NCI-H2081 treated with DMSO at 0.1 percent for 48 hours (cell line): Measurements from ENCODE around the gene UAP1L1.
"Not testable (repeated sequence)": the region's sequence is repeated elsewhere in the genome, so short reads cannot be mapped to it uniquely, and the experiment has no call there.

Experiments
- DNase-seq: peaks from one replicate; lab custom pipeline; 2025; lab: John Stamatoyannopoulos, UW

The UAP1L1 gene

DNA sequence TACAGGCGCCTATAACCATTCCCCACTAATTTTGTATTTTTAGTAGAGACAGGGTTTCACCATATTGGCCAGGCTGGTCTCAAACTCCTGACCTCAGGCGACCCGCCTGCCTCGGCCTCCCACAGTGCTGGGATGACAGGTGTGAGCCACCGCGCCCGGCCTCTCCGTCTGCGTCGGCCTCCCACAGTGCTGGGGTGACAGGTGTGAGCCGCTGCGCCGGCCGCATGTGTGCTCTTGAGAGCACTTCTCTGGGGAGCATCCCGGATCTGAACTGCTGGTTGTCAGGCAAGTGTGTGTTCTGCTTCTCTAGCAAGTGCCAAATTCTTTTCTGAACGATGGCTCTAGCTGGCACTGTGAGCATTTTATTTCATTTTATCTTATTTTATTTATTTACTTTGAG lies 19.8 kb upstream of the UAP1L1 start:
- DNase-seq: no peak

DNA sequence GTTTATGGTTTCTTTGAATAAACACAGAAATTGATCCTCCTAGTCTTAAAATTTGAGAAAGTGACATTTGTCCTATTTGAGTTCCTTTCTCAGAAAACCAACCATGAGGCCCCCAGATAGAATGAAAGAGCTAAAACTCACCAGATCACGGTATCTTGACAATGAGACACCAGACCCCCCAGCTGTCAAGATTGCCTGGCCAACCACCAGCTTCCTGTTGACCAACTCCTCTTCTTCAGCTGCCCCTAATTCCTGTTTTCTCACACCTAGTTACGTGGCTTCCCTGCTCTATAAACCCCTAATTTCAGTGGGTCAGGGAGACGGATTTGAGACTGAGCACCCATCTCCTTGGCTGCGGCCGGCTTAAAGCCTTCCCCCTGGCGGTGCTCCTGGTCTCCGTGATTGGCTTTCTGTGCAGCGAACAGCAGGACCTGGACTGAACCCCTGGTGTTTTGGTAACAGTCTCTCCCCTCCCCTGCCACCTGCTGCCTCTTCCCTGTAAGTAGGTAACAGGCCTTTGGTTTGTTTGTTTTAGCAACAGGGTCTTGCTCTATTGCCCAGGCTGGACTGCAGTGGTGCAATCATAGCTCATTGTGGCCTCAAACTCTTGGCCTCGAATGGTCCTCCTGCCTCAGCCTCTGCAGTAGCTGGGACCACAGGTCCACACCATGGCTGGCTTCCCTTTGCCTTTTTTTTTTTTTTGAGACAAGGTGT lies 18.6 kb upstream of the UAP1L1 start:
- DNase-seq: no peak

DNA sequence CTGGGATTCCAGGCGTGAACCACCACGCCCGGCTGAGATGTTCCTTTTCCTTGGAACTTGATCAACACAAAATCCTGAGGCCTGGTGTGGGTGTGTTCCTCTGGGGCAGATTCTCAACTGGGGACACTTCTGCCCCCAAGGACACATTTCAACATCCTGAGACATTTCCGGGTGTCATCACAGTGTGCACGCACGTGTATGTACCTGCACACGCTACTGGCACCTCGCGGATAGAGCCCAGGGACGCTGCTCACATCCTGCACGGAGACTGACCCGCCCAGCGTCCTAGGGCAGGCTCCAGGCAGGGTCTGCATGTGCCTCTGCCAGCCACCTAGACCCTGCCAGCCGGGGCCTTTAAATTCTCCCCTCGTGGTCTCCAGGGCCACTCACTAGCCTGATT lies 14.9 kb upstream of the UAP1L1 start:
- no peak for DNase-seq

DNA sequence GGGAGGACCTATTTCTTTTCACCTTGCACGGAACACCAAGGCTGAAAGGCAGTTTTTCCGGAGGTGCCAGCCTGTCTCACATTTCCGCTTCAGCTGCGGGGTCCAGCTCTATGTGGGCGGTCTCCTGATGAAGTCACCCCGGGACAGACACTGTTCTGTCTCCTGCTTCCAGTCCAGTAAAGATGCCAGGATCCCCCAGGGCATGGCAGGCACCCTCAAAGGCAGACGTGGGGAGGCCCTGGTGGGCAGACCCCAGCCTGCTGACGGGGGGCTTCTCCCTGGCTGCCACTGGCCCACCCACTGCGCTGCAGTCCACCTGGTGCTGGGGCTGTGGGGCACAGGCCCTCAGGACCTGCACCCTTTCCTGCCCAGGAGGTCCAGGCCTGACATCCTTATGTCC lies 14.5 kb upstream of the UAP1L1 start:
- not testable (repeated sequence) for DNase-seq

DNA sequence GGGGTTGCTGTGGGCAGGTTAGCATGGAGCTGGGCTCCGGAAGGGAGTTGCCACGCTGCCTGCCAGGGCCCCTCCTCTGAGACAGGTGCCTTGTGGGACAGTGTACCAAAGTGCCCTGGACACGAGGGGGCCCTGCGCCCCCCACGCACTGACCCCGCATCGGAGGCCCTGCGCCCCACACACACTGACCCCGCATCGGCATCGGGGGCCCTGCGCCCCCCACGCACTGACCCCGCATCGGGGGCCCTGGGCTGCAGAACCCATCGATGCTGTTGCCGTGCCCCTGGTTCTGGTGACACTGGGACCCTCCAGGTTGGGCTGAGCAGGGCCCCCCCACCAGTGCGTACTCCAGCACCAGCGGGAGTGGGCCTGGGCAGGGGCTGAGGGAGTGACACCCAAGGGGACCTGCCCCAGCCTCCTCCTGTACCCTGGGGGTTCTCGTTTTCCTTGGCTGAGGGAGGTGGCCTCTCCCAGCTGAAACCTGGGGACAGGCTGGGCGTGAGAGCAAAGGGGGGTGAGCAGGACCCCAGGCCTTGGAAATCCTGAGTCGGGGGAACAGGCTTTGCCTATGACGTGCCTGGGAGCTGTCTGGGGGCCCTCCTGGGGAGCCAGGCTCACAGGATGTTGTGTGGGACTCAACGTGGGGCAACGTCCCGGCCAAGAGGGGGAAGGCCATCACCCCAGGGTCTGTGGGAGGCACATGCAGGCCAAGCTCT lies 13.8 kb upstream of the UAP1L1 start:
- DNase-seq: no peak

DNA sequence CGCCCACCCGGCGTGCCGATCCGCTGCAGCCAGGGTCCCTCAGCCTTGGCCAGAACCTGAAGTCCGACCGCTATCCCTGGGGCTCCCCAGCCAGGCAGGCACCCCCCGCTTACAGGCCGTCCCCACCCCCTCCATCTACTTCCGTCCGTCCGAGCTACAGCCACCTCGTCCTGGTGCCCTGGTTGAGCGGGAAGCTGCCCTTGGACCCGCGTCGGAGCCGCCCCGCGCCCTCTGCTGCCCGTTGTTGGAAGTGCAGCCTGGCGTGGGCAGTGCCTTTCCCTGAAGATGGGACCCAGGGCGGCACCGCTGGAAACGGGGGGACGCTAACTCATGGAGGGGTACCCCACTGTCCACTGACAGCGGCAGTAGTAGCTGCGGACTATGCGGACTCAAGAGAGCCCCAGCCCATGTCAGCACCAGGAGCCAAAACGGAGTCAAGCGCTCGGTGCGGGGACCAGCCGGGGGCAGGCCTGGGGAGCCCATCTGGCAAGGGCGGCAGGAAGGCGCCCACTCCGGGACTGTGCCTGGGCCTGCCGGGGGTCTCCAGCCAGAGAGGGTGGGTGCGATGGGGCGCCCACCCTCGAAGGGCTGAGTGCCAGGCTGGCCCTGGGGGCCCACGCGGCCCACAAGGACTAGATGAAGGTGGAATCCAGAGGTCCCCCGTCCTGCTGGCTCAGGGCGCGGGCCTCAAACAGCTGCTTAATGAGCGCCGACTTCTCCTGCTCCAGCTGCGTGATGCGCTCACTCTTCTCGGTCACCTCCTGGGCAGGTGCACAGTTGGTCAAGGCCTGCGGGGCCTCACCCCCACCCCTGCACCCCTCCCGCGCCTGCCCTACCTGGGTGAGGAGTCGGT lies 13.1 kb upstream of the UAP1L1 start:
- no peak for DNase-seq

DNA sequence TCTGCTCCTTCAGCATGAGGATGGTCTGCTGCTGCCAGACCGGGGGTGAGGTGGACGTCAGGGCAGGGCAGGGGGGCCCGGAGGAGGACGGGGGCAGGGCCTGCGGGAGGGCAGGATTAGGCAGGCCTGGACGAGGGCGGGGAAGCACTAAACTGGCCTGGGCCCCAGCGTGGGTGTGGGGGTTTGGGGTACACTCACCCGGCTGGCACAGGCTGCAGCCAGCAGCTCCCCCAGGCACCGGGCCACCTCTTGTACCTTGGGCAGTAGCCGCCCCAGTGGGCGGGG lies 12.5 kb upstream of the UAP1L1 start:
- DNase-seq: no peak

DNA sequence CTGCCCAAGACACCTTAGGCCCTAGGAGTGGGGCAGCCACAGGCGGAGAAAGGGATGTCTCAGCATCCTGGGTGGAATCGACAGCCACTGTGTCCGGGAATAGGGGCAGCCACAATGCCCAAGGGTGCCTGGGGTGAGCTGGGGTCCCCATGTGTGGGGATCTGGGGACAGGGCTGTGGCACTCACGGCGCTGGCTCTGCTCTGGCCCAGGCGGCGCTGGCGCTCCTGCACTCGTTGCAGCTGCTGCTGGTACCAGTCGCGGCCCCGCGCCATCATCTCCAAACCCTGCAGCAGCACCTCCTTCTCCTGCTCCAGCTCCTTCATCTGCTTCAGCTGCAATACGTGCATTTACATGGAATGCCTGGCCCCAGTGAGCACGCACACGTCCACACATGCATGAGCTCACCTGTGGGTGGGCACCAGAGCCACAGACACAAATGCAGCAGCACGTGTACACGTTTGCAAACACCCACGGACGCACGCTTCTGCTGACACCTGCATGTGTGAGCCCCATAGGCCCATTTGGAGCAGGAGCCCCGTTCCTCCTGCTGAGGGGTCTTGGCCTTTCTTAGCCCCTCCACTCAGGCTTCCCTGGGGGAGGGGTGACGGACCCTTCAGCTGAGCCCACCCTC lies 11.9 kb upstream of the UAP1L1 start:
- DNase-seq: no peak

DNA sequence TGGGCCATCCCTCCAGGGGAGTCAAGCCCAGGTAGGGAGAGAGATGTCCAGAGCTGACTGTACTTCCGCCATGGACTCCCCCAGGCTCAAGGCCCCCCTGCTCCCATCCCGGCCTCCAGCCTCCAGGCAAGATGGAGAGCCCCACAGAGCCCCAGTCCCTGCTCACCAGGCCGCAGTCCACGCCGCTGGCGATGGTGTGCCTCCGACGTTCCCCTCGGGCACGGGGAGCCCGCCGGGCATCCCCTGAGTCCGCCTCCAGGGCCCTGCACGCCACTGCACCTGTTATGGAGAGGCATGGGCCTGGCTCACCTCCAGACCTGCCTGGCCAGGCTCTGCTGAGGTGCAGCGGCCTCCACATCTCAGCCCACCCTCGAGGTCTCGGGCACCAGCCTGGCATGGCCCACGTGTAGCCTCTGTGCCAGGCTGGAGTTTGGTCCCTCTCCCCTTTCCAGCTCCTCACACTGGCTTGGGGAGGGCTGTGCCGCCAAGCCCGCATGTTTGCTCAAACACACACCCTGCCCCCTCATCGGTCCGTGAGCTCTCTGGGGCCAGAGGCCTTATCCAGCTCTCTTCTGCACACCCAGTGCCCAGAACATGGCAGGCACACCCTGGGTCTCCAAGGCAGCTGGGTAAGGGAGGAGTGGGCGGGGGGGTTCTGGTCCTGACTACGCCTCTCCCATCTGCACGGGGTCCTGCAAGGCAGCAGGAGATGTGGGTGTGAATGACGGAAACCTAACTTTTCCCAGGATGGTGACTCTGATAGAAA lies 11.0 kb upstream of the UAP1L1 start:
- no peak for DNase-seq

DNA sequence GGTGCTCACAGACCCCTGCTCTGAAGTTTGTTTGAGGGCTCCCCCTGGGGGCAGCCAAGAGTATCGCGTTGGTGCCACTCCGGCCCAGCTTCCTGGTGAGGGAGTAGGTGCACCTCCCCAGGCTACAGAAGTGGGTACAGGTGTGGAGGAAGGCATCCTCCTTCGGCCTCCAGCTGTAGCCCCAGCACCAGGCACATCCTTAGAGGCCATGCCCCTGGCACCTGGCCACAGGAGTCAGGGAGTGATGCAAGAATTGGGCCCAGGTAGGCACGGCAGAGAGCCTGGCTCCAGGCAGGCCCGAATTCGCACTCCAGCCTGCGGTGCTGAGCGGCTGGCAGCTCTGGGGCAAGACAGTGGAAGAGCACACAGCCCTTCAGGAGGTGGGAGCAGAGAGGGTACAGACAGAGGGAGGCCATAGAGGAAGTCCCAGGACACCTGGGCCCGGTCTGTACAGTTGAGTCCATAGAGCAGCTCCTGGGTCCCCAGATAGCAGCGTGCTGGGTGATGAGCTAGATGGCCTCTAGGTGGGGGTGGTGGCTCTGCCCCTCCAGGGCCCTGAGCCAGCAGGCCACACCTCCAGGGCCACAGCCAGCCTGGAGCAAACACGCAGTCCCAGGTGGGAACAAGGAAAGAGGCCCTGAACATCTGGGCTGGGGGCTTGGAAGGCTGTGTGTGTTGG lies 9.3 kb upstream of the UAP1L1 start:
- no peak for DNase-seq

DNA sequence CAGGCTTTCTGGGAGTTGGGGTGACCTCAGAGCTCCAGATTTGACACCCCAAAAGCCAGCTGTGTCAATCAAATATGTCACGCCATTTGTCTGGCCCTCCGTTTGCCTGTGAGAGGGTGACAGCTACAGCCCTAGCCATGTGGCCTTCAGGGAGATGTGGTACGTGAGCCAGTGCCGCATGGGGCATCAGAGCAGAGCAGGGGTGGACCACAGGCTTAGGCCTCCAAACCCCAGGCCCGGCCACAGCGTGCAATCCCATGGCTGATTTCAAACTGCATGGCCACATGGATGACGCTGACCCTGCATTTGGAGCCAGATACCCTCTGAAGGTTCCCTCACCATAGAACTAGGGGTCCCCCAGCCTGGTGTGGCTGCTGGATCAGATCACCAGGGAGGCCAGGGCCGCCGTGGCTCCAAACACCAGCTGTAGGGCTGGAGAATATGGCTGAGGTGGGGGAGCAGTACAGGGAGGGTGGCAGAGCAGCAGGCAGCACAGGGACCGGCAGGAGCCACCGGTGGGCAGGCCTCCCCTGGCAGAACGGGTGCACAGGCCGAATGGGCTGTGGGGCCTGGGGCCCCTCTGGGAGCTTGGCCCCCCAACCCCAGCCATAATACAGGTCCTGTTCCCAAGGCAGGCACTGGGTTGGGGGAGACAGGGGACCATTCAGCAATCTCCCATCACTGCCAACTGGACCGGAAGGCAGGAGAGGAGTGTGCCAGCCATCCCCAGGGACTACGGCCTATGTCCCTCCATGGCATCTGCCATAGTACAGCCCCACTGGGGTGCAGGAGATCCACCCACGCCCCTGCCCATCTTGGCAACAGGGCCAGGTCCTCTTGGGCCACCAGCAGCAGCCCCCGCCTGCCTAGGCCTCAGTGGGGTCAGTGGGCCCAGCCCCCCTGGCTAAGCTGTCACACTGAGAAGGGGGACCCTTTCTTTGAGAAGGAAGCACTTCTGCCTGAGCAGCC lies 8.5 kb upstream of the UAP1L1 start:
- no peak for DNase-seq

DNA sequence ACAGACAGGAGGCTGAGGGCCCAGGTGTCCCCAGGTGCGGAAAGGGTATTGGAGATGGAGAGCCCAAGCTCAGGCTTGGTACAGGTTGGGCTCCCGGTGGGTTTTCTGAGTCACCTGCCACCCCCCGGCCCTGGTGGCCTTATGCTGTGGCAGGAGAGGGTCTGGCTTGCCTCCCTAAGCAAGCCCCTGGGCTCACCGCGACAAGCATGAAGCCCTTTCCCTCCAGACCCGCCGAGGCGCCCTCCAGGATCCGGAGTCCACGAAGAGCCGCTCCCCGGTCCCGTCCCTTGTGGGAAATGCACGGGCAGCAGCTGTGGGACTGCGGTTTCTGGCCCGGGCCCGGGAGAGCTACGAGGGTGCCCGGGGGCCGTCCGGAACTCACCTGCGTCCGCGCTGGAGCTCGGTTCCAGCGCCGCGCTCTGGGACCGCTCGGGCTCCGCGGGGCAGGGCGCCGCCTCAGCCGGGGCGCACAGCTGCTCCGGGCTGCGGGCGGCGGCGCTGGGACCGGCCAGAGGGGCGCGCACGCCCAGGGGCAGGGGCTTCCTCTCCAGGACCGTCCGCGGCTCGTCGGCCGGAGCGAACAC lies 7.7 kb upstream of the UAP1L1 start:
- DNase-seq: no peak

DNA sequence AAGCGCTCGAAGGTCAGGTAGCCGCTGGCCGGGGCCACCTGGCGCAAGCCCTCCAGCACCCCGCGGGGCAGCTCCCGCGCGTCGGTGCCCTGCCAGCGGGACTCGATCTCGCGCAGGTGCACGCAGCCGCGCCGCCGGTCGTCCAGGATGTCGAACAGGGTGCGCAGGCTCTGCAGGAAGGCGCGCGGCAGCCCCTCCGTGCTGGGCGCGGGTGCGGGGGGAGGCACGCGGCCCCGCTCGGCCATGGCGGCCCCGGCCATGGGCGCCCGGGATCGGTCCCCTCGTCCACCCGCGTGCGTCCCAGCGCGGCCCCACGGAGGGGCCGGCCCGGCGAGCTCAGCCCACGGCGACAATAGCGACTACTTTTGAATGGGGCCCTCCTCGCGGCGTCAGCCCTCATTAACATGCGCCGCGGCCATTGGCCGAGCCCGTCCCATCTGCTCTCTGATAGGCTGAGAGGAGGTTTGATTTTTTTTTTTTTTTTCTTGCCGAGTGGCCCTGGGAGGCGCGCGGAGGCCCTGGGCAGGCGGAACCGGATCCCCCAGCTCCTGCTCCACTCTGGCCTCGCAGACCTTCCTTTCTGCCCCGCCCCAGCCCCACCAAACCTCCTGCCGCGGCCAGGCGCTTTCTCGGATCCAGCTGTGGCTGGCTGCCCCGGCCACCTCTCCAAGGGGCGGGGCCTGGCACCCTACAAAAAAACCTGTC lies 7.0 kb upstream of the UAP1L1 start, which contains the start of gene SAPCD2:
Gene SAPCD2 (minus strand): TSS at position 357 of the 705 bp plus-strand sequence. CDS start 97 bp downstream, at position 260.
- peak; percentile 74 for DNase-seq

DNA sequence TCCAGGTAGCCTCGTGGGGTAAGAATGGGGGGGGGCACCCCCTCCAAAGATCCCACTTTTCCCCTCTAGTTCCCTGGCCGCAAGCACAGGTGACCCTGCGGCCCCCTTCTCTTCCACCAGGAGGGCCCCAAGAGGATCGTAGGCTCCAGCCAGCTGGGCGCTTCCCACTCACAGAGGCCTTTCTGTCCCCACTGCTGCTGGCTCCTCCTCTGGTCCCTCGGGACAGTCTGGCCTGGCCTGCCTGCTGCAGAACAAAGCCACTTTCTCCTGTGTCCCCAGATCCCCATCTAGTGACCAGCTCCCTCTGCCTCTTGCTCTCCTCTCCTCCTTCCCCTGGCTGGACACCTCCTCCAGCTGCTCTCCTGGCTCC lies 6.4 kb upstream of the UAP1L1 start:
- DNase-seq: no peak

DNA sequence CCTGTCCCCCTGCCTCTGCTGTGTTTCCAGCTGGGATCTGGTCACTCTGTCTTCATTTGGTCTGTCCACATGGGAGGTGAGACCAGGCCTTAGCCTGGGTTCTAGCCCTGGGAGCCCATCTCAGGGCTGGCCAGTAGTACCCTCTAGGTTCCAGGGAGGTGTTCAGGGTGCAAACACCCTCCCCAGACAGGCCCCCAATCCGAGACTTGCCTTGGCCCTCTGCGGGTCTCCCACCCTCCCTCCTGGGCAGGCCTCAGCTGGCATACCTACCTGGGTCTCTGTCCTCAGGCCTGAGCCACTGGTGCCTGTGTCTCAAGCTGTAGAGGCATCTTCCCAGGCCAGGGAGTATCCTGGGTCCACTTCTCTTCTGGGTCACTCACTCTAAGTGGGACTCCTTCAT lies 6.0 kb upstream of the UAP1L1 start:
- no peak for DNase-seq

DNA sequence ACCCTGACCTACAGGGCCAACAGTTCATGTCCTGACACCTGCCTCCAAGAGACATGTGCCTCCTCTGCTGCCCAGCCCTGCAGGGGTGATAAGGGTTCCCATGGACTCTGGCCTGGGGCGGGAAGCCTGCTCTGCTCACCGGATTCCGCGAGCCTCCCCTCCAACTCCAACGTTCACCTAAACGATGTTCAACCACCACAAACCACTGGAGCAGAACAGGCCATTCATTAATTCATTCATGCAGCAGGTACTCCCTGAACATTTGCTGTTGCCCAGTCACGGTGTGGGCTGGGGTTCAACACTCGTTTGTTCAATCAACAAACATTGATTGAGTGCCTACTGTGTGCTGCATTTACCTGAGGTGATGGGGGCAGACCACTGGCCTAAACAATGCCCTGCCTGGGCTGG lies 3.3 kb upstream of the UAP1L1 start:
- DNase-seq: no peak

DNA sequence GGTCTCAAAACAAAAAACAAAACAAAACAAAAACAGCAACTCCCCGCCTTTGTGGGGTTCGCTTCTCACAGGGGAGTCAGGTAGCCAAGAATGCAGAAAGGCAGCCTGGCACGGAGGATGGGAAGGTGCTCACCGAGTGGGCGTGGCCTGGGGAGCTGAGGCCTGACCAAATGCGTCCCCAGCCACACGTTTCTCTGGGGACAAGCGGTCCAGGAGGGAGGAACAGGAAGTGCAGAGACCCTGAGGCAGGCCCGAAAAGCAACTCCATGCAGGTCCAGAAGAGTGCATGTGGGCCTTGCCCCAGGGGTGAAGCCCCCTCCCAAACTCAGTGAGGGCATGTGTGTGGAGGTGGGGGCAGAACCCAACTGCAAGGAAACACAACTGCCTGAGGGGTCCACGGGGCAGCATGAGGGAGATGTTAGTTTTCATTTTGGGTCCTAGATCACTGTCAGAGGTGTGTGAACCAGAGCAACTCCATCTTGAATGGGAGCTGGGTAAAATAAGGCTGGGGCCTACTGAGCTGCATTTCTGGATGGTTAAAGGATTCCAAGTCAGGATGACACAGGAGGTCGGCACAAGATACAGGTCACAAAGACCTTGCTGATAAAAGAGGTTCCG lies 2.6 kb upstream of the UAP1L1 start:
- DNase-seq: no peak

DNA sequence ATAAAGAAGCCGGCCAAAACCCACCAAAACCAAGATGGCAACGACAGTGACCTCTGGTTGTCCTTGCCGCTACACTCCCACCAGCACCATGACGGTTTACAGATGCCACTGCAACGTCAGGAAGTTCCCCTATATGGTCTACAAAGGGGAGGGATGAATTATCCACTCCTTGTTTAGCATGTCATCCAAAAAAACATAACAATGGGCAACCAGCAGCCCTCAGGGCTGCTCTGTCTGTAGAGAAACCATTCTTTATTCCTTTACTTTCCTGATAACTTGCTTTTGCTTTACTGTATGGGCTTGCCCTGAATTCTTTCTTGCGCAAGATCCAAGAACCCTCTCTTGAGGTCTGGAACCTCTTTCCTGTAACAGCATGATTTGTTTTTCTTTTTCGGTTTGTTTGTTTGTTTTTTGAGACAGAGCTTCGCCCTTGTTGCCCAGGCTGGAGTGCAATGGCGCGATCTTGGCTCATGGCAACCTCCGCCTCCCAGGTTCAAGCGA lies 2.0 kb upstream of the UAP1L1 start:
- DNase-seq: no peak
